Measurements from ENCODE around the gene ST8SIA4.
A peak's percentile ranks its signal among the peaks of the same experiment; 100 is the strongest.
"Not testable (repeated sequence)": the region's sequence is repeated elsewhere in the genome, so short reads cannot be mapped to it uniquely, and the experiment has no call there.

Gene ST8SIA4

GRCh38 chr5:100828071-100828897 lies 74.8 kb downstream of the ST8SIA4 start:
- no peak for DNase-seq

- no peak for DNase-seq
Observed at GRCh38 chr5:100827481-100827889, 75.6 kb downstream of the ST8SIA4 start.

DNA sequence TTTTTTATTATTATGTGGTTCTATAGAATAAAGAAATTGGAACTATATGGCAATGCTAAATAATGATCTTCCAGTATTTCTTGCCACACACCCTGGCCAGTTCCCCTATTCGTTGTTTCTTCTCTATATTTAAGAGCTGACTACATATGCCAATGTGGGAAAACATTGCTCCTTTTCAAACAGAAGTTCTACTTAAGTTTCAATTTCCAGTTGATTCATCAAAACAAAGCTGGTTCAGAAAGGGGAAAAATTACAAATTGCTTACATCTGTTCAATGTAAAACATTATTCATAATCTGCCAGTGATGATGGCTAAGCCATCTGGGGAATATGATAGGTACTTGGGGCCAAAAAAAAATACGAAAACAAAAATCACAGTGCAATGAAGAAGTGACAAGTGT lies 76.9 kb downstream of the ST8SIA4 start:
- DNase-seq = no peak

- no peak for DNase-seq
Observed at GRCh38 chr5:100824635-100825034, 78.4 kb downstream of the ST8SIA4 start.

DNA sequence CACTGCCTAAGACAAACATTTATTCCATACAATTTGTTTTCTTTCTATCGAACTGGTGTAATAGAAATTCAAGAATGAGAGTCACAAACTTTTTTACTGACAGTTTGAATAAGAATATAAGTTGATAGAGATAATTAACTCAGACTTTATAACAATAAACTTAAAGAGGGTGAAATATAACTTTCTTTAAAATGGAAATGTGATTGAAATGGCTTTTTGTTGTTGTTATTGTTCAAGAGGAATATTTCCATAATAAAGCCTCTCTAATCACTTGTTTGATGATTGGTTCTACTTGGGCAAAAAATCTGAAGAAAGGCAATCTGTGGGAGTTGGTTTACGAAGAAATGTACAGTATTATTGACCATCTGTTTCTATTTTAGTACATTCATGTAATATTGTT lies 79.3 kb downstream of the ST8SIA4 start:
- no peak for DNase-seq

DNA sequence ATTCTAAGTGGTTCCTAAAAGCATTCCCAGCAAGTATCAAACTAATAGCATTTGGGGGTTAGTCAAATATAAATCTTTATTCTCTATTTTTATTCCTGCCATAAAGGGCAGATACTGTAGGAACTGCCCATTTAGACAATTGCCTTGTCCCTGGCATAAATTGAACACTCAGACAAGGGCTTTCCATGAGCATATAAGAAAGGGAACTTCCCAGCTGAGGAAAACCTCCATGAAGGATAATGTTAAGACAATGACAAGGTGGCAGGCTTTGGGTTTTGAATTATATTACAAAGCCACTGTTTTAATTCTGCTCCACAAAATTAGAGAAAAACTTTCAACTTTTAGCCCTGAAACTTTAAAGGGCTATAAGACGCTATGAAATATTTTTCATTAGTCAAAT lies 81.3 kb downstream of the ST8SIA4 start:
- DNase-seq = no peak

GRCh38 chr5:100818340-100818739 lies 84.7 kb downstream of the ST8SIA4 start:
- DNase-seq = no peak

- no peak for DNase-seq
Observed at GRCh38 chr5:100803397-100803796, 99.7 kb downstream of the ST8SIA4 start.

- no peak for DNase-seq
Observed at GRCh38 chr5:100802208-100802607, 100.9 kb downstream of the ST8SIA4 start.

DNA sequence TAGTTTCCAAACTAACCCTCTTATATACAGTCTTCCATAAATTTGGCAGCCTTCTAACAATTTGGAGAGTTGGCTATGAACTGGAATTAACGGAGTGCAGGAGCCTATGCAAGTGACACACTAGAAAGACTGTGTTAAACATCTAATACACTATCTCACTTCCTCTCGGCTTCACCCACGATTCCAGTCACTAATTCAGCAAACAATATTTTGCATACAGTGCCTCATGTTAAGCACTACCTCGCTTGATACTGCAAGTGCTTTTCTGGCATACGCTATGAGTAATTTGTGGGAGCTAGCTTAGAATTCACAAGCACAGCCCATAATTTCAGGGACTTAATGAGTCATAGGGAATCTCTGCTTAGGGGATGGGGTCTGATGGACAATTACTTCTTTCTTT lies 102.5 kb downstream of the ST8SIA4 start:
- DNase-seq = no peak

DNA sequence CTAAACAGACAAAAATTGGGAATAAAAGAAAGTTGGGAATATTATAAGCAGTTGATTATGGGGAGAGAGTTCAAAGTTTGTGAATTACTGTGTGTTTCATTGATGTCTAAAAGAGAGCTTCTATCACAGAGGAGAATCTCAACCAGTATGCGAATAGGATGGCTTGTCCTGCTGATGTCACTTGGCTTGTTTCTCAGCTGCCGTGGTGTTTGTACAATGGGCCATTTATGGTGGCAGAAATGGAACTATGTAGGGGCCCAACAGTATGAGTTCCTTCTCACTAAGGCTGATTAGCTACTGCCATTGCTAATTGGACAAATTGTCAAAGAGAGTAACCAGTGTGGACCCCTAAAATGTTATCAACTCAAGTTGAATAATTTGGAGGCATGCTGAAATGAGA lies 103.9 kb downstream of the ST8SIA4 start:
- no peak for DNase-seq

DNA sequence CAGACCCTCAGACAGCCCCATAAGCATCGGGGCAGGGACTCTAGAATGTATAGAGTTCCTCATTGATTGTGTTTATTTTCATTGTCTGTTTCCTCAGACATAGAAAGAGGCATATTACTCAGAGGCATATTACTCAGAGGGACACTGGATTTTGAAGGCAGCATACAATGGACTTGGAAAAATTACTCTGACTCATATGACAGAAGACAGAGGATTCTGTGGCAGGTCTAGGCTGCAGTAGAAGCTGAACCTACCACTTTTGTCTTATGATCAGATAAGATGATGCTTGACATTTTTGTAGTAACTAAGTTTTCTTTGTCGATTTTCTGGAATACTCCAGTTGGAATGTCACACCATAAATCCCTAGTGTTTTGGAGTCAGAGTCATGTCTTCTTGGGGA lies 105.2 kb downstream of the ST8SIA4 start:
- no peak for DNase-seq

DNA sequence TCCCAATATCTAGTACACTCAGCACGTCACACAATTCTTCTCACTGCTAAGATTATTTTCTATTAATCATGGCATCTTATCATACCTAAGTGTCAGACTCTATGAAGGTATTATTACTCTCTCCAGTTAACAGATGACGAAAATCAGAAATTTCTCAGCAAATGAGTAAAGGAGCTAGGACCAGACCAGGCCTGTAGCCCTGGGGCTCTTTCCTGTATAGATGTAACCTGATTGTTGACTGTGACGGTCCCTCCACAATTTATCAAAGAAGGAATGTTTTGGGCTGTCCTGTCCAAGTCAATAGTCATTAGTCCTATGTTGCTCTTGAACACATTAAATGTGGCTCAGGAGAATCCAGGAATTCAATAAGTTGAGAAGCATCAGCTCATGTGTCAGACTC lies 106.2 kb downstream of the ST8SIA4 start:
- DNase-seq = no peak

DNA sequence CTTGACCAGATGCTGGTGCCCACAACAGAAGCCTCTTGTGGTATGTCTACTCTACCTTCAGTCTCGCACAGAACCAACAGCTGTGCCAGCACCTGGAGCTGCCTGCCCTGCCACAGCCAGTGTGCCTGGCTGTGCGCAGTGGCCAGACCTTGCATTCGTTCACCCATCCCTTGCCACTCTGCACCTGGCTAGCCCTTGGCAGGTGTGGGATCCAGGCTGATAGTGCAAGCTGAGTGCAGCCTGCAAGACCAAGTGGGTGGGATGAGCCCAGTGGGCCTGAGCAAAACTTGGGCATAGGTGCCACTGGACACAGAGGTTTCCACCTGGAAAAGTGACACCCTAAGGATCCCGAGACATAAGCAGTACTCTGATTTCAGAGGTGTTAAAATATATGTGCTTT lies 108.2 kb downstream of the ST8SIA4 start:
- no peak for DNase-seq

- no peak for DNase-seq
Observed at GRCh38 chr5:100794218-100794617, 108.9 kb downstream of the ST8SIA4 start.

DNA sequence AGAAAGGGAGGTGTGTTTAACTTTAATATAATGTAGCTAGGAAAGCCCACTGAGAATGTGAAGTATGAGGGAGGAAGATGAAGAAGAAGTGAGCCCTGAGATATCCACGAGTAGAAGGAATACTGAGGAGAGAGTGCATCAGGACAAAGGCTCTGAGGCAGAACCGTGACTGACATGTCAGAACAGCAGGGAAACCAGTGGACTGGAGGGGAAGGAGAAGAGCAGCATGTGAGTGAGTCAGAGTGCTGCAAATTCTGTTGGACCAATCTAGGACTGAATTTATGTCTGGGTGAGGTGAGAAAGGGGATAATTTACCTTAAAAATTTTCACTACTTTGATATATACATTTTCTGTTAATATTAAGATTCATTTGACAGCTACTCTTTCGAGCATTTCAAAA lies 110.3 kb downstream of the ST8SIA4 start:
- no peak for DNase-seq

GRCh38 chr5:100791391-100791790 lies 111.7 kb downstream of the ST8SIA4 start:
- no peak for DNase-seq

GRCh38 chr5:100790951-100791350 lies 112.1 kb downstream of the ST8SIA4 start:
- DNase-seq = no peak

DNA sequence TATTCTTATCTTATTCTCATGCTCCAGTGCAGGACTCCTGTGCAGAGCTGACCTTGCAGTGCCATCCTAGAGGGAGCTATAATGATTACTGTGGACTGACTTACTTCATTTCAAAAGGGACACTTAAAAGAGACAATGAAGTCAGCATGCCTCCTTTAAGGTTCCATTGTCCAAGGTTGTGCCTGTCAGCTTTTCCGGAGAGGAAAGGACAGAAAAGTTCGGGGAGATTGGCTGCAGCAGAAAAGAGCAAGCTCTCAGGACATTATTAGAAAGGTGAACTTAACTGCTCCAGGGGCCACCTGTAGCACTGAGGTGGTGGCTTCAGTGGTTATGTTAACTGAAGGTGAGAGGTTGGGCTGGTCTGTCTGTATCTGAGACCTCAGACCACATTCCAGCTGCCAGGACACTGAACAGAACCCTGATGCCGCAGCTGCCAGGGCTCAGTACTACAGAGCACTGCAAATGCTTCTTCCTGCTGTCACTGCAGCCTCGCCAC lies 112.9 kb downstream of the ST8SIA4 start:
- DNase-seq = no peak

- DNase-seq = peak in 1 of 5 donors; percentile 20
Observed at GRCh38 chr5:100789694-100790093, 113.4 kb downstream of the ST8SIA4 start.

DNA sequence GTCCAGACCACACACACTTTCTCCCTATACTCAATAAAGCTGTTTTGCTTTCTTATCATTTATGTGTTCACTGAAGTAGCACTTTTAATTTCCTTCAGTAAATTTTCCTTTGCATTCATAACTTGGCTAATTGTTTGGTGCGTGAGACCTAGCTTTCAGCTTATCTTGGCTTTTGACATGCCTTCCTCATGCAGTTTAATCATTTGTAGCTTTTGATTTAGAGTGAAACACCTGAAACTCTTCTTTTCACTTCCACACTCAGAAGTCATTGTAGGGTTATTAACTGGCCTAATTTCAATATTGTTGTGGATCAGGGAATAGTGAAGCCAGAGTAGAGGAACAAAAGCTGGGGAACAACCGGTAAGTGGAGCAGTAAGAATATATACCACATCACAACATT lies 114.7 kb downstream of the ST8SIA4 start:
- no peak for DNase-seq

- no peak for DNase-seq
Observed at GRCh38 chr5:100787648-100788047, 115.4 kb downstream of the ST8SIA4 start.

DNA sequence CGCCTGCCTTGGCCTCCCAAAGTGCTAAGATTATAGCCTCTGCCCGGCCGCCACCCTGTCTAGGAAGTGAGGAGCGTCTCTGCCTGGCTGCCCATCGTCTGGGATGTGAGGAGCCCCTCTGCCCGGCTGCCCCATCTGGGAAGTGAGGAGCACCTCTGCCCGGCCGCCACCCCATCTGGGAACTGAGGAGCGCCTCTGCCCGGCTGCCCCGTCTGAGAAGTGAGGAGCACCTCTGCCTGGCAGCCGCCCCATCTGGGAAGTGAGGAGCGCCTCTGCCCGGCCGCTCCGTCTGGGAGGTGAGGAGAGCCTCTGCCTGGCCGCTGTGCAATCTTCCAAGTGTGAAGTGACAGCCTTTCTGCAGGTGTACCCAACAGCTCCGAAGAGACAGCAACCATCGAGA lies 117.5 kb downstream of the ST8SIA4 start:
- not testable (repeated sequence) for DNase-seq

DNA sequence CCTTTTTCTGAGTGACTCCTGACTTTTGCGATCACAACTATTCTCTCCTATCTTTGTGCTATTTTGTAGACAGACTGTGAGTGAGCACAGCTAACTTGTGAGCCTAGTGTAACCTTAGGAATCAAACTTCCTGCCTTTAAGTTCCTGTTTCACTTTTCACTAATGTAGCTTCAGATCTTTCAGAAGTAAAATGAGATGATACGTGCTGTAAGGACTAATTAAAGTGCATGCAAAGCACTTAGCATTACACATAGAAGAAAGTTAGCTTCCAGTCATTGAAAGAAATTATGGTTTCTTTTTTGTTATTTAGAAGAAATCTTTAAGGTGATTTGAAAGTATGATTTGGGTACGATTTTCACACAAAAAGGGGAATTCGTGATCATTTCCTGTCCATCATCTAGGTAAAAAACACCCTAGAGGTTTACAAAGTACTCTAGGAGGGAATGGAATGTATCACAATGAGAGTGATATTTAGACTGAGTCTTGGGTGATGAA lies 122.7 kb downstream of the ST8SIA4 start:
- peak in 1 of 5 donors; percentile 64 for DNase-seq
